ENCODE data around the gene C22orf39.
"Not testable (repeated sequence)": the region's sequence is repeated elsewhere in the genome, so short reads cannot be mapped to it uniquely, and the experiment has no call there.

Gene C22orf39

DNA sequence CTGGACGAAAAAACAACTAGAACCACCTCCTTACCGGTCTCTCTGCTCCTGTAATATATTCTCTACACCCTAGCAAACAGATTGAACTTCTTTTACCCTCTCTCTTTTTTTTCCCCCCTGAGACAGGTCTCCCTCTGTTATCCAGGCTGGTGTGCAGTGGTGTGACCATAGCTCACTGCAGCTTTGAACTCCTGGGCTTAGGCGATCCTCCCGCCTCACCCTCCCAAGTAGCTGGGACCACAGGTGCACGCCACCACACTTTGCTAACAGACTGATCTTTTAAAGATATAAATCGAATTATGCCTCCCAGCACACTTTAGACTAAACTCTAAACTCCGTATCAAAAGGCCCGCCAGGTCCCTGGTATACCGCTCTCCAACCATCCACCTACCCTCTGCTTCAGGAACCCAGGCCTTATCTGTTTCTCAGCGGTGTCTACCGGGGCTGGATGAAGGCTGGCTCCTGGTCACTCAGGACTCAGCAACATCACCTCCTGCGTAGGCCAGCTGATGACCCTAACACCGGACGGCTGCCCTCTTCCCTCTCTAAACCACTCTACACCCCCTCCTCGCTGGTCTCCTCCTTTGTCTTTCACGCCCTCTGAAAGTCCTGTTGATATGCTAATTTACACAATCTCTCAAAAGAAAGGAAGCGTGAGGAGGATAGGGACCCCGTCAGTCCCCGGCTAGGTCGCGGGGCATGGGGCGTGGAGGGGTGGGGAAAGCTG, 745 bp downstream of the C22orf39 start:
- peak overlapping the region; percentile 92 to 97 for H3K27ac ChIP-seq
- DNase-seq (ENCODE audit: low spot score) = no peak
- TF ChIP-seq, protein P1, sequence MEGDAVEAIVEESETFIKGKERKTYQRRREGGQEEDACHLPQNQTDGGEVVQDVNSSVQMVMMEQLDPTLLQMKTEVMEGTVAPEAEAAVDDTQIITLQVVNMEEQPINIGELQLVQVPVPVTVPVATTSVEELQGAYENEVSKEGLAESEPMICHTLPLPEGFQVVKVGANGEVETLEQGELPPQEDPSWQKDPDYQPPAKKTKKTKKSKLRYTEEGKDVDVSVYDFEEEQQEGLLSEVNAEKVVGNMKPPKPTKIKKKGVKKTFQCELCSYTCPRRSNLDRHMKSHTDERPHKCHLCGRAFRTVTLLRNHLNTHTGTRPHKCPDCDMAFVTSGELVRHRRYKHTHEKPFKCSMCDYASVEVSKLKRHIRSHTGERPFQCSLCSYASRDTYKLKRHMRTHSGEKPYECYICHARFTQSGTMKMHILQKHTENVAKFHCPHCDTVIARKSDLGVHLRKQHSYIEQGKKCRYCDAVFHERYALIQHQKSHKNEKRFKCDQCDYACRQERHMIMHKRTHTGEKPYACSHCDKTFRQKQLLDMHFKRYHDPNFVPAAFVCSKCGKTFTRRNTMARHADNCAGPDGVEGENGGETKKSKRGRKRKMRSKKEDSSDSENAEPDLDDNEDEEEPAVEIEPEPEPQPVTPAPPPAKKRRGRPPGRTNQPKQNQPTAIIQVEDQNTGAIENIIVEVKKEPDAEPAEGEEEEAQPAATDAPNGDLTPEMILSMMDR (IDR thresholded peaks at IDR 0.05) = no peak
- H3K4me3 ChIP-seq = peak overlapping the region; percentile 95

DNA sequence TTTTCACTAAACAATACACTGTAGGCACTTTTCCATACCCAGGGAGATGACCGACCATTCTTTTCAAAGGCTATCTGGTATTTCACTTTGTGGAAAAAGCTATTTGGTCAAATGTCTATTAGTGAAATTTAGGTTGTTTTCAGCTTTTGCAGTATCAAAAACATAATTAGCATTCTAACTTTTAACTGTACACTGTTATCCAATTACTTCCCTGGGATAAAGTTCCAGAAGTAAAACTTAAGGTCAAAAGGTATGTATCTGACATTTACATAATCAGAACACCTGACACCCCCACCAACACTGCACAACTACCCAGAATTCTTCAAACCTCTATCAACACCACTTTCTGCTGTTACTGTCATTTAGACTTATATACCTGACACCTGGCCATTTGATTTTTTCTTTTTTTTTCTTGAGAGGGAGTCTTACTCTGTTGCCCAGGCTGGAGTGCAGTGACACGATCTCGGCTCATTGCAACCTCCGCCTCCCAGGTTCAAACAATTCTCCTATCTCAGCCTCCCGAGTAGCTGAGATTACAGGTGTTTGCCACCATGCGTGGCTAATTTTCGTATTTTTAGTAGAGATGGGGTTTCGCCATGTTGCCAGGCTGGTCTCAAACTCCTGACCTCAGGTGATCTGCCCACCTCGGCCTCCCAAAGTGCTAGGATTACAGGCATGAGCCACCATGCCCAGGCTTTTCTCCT, 2.1 kb downstream of the C22orf39 start:
- H3K4me3 ChIP-seq; H3K27ac ChIP-seq; DNase-seq (ENCODE audit: low spot score): not testable (repeated sequence)

DNA sequence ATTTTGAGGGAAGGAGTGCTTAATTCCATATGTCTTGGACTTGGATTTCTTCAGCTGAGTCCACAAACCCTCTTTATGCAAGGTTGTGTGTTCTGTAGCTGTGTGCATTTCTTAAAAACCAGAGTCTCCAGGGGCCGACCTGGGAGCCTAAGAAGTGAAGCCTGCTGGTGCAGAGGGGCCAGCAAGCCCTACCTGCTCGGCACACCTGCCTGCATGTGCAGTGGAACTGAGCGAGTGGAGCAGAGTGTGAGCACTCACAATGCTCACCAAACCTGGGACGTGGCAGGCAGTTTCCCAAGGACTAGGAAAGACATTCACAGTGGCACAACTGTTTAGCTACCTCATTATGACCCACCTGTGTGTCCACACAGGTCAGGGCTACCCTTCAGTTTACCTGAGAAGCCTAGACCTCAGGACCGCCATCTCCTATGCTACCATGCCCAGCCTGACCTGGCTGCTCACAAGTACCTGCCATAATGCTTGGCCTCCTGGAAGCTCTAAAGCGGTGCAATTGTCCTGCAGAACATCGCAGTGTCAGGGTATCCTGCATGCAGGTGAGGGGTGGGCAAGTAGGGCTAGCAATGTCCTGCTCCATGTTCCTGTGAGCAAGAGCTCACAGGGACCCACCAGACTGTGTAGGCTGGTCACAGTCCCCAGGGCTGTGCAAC, 3.8 kb downstream of the C22orf39 start:
- Histone ChIP-seq H3K27ac (no peak overlapping the region), H3K4me3 (no peak overlapping the region)
- no peak for DNase-seq (ENCODE audit: low spot score)
- TF ChIP-seq, protein P1 (IDR thresholded peaks at IDR 0.05) = no peak

DNA sequence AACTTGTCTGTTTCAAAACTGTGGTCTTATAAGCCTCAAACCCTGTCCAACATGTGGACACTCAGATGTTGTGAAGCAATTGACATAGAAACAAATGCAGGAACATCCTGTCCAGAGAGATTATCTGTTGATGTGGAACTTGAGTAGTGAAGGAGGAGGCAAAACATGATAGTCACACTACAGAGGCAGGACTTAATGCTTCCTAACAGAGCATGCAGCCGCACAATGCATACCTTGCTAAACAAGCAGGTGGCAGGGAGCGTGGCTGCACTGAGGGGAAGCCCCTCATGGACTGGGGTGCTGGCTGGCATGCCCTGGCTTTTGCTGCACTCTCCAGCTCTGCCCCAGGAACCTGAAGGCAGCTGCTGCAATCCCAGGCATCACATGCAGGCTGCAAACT, 5.3 kb downstream of the C22orf39 start:
- Histone ChIP-seq H3K4me3 (no peak overlapping the region), H3K27ac (no peak overlapping the region)
- DNase-seq (ENCODE audit: low spot score) = no peak
- TF ChIP-seq, protein P1 (IDR thresholded peaks at IDR 0.05) = no peak

DNA sequence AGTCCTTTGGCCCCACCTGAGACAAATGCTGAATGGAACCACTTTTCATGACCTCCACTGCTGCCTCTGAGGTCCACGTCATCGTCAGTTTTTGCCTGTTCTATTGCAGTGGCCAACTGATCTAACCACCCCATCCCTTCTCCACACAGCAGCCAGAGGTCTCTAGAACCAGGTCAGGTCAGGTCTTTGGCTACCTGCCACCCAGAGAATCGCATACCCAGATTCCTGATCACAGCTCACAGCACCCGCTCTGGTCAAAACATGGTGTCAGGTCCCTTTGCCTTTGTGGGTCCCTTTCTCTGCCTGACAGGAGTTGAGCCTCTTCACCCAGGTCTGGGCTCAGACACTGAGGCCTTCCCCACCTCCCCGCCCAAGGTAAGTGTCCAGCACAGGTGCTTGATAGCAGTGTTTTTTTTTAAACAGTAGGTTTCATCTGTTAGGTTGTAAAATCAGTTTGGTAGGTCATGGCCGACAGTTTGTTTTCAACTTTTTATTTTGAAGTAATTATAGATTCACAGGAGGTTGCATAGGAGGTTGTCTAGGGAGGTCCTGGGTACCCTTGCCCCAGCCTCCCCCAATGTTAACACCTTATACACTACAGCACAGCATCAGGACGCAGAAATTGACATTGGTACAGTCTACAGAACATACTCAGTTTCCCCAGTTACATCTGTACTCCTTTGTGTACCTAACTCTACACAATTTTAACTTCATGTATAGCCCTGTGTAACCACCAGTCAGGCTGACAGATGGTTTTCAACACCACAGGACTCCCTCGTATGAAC, 6.9 kb downstream of the C22orf39 start:
- TF ChIP-seq, protein P1 (IDR thresholded peaks at IDR 0.05) = no peak
- H3K27ac ChIP-seq = no peak overlapping the region
- no peak overlapping the region for H3K4me3 ChIP-seq
- DNase-seq (ENCODE audit: low spot score) = no peak

DNA sequence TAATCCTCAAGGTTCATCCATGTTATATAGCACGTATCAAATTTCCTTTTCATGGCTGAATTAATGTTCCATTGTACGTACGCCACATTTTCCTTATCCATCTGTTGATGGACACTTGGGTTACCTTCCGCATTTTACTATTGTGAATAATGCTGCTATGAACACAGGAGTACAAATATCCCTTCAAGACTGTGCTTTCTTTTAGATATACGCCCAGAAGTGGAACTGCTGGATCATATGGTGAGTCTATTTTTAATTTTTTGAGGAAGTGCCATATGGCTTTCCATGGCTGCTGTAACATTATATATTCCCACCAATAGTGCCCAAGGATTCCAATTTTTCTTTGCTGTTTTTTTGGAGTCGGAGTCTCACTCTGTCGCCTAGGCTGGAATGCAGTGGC, 9.2 kb downstream of the C22orf39 start:
- no peak for DNase-seq (ENCODE audit: low spot score)
- TF ChIP-seq, protein P1 (IDR thresholded peaks at IDR 0.05) = no peak

DNA sequence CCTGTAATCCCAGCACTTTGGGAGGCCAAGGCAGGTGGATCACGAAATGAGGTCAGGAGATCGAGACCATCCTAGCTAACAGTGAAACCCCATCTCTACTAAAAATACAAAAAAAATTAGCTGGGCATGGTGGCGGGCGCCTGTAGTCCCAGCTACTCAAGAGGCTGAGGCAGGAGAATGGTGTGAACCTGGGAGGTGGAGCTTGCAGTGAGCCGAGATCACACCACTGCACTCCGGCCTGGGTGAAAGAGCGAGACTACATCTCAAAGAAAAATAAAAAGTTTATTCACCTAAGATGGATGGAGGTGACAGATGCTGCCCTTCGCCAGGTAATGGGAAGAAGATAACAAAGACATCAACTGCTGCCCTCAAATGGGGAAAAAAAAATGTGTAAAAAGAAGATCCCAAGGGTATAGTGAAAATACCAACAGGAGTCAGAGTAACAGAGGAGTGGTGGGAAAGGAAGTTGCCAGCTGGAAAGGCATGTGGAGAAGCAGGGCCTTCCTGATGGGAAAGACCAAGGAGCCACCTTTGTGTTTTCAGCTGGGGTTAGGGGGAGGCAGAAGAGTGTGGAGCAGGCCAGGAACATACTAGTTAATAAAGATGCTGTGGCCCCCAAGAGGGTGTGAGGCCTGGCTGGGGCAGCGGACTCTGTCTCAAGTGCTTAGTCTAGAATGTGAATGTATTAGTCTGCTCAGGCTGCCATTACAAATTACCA, 10.9 kb downstream of the C22orf39 start:
- H3K27ac ChIP-seq; DNase-seq (ENCODE audit: low spot score); H3K4me3 ChIP-seq: not testable (repeated sequence)

More for the DNA sequence above, 9.2 kb downstream of the C22orf39 start:
- Histone ChIP-seq H3K27ac (no peak overlapping the region), H3K4me3 (no peak overlapping the region)

Data from coronary artery (tissue), 2 donors.